Tibial artery (tissue), 4 donors: ENCODE data around the gene CNTNAP2.

Experiments used
- DNase-seq, 2 donors: peaks; one replicate each; pipeline ENCODE4 v3.0.0-alpha.2; 2019
- H3K27ac ChIP-seq, 2 donors: fragments of 200-600 bp; sonication (generic) in 1 of 2; 1 replicate in 1 of 2; 2 replicates in 1 of 2; pipeline ENCODE4 v1.5.1; 2018 to 2019; ENCODE audit warnings: mild to moderate bottlenecking in 1 of 2
- H3K27me3 ChIP-seq, 2 donors: fragments of 200-600 bp; sonication (generic) in 1 of 2; one replicate each; pipeline versions ENCODE4 v1.5.1 to v1.6.0; 2016 to 2019
- H3K36me3 ChIP-seq, 3 donors: fragments of 200-600 bp; sonication (generic) in 2 of 3; one replicate each; pipeline ENCODE4 v1.5.1; 2016 to 2019; ENCODE audit warnings: mild to moderate bottlenecking in 2 of 3
- H3K4me1 ChIP-seq, 4 donors: fragments of 200-600 bp; sonication (generic) in 2 of 4; 1 replicate in 3 of 4; 2 replicates in 1 of 4; pipeline ENCODE4 v1.5.1; 2016 to 2019
- H3K4me3 ChIP-seq, 2 donors: fragments of 200-600 bp; sonication (generic) in 1 of 2; 1 replicate in 1 of 2; 2 replicates in 1 of 2; pipeline ENCODE4 v1.5.1; 2018 to 2019; ENCODE audit warnings: mild to moderate bottlenecking in 2 of 2
- H3K9me3 ChIP-seq, 3 donors: fragments of 200-600 bp; sonication (generic) in 1 of 3; one replicate each; pipeline ENCODE4 v1.5.1; 2016 to 2019
- intact Hi-C: fragments of 100-400 bp; cut with DNase I; formaldehyde crosslinking; loops from one replicate; pipeline ENCODE4 v1.15.0; 2023; ENCODE audit warnings: low total_unique reads
- TF ChIP-seq, protein P1 (sequence below), 2 experiments: fragments of 200-600 bp in 1 of 2; fragments of 450-650 bp in 1 of 2; IDR thresholded peaks; one replicate each; pipeline ENCODE4 v1.5.1; 2017 to 2019; ENCODE audit warnings: antibody characterized with exemption in 2 of 2, mild to moderate bottlenecking in 1 of 2, moderate library complexity in 1 of 2

The CNTNAP2 gene

DNA sequence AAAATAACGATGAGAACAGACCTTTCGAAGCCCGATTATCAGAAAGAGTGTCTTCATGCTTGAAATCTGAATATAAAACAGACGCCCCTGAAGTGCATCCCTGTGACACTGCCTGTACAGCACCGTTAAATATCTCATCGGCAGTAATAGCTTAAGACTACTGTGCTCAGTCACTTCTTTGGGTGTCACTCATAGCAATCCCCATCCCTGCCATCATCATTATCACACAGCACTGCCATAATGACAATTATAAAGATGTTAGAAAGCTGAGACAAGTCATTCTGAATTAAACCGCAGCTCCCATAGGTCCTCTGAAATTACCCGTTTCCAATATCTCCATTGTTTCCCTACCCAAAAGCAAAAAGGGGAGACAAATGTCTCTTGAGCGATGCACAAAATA lies 1906.2 kb downstream of the CNTNAP2 start:
- intact Hi-C loops: no loop called here
- H3K36me3 ChIP-seq: no peaks in the 10 kb centered on the region
- TF ChIP-seq, protein P1, sequence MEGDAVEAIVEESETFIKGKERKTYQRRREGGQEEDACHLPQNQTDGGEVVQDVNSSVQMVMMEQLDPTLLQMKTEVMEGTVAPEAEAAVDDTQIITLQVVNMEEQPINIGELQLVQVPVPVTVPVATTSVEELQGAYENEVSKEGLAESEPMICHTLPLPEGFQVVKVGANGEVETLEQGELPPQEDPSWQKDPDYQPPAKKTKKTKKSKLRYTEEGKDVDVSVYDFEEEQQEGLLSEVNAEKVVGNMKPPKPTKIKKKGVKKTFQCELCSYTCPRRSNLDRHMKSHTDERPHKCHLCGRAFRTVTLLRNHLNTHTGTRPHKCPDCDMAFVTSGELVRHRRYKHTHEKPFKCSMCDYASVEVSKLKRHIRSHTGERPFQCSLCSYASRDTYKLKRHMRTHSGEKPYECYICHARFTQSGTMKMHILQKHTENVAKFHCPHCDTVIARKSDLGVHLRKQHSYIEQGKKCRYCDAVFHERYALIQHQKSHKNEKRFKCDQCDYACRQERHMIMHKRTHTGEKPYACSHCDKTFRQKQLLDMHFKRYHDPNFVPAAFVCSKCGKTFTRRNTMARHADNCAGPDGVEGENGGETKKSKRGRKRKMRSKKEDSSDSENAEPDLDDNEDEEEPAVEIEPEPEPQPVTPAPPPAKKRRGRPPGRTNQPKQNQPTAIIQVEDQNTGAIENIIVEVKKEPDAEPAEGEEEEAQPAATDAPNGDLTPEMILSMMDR (IDR thresholded peaks at IDR 0.05): no peak
- no peaks in the 10 kb centered on the region for H3K4me1 ChIP-seq
- no peak overlapping the region for H3K27ac ChIP-seq
- H3K27me3 ChIP-seq: no peaks in the 10 kb centered on the region
- DNase-seq: no peak
- no peak overlapping the region for H3K4me3 ChIP-seq
- H3K9me3 ChIP-seq: no peaks in the 10 kb centered on the region

DNA sequence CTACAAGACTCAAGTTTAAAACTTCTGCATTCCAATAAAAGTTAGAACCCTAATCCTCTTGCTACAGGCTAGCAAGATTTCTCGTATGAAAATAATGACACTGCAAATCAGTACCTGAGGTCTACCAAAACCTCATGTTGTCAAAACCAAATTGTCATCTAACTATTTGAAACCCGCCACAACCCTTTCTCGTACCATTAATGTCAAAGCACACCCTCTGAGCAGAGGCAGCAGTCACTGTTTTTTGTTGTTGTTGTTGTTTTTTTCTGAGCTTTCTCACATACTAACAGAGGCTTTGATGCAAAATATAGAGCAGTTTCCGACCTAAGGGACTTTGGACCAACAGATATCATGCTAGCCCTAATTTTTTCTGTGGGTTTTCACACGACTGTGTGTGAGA lies 1910.1 kb downstream of the CNTNAP2 start:
- no peaks in the 10 kb centered on the region for H3K27me3 ChIP-seq
- TF ChIP-seq, protein P1 (IDR thresholded peaks at IDR 0.05): no peak
- intact Hi-C loops: no loop called here
- no peak overlapping the region for H3K27ac ChIP-seq
- H3K9me3 ChIP-seq: no peaks in the 10 kb centered on the region
- no peaks in the 10 kb centered on the region for H3K36me3 ChIP-seq
- no peak overlapping the region for H3K4me3 ChIP-seq
- no peaks in the 10 kb centered on the region for H3K4me1 ChIP-seq
- no peak for DNase-seq

DNA sequence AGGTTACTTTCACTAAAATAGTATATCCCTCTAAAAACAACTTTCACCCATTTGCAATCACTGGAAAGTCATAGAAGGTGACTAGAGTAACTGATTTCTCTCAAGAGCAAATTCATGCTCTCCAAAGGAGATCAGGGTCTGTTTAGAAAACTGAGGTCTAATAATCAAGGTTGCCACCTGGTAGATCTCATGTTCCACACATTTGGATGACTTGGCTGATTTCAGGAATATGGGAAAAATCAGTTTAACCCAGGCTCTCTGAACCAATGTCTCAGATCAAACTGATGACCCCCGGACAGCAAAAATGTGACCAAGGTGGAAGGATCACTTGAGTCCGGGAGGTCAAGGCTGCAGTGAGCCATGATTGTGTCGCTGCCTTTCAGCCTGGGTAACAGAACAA lies 1911.6 kb downstream of the CNTNAP2 start:
- intact Hi-C loops: no loop called here
- TF ChIP-seq, protein P1 (IDR thresholded peaks at IDR 0.05): no peak
- H3K4me3 ChIP-seq: no peak overlapping the region
- H3K27ac ChIP-seq: no peak overlapping the region
- DNase-seq: no peak
- H3K36me3 ChIP-seq: no peaks in the 10 kb centered on the region
- H3K27me3 ChIP-seq: no peaks in the 10 kb centered on the region
- H3K9me3 ChIP-seq: no peaks in the 10 kb centered on the region
- no peaks in the 10 kb centered on the region for H3K4me1 ChIP-seq

DNA sequence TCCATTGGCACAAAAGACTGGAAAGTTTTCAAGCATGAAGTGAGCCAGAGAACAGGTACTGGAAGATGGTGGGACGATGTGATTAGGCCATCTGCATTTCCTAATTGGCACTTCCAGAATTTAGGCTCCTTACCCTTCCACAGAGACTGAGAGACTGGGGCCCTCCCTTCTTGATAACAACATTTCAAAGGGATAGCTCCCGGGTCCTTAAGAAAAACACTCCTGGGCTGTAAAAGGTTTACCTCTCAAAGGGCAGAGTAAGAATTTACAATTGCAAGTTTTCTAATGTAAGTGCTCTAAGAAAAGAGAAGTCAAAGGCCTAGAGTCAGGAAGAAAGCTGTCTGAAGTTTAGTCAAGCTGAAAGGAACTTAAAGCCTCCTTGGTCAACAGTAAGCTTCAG lies 1914.4 kb downstream of the CNTNAP2 start:
- H3K27me3 ChIP-seq: no peaks in the 10 kb centered on the region
- no peak overlapping the region for H3K27ac ChIP-seq
- TF ChIP-seq, protein P1 (IDR thresholded peaks at IDR 0.05): no peak
- H3K4me3 ChIP-seq: no peak overlapping the region
- H3K9me3 ChIP-seq: no peaks in the 10 kb centered on the region
- no peaks in the 10 kb centered on the region for H3K36me3 ChIP-seq
- no peaks in the 10 kb centered on the region for H3K4me1 ChIP-seq
- no peak for DNase-seq
- intact Hi-C loops: no loop called here

DNA sequence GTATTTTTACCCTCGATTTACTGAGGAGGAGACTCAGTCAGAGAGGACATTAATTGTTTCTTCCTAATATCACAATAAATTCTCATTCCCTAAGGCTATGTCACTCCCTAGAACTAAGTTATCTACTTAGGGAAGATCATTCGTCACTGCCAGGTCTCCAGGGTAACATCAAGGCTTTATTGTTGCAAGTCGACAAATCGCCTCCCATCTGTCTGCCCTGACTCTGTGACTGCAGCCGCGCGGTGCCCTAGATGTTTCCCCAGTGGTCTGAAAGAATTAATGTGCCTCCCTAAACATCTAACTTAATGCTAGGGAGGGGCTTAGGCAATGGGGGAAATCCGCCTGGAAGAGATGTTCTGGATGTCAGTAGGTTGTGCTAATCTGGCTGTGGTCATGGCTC lies 1915.2 kb downstream of the CNTNAP2 start:
- TF ChIP-seq, protein P1 (IDR thresholded peaks at IDR 0.05): no peak
- DNase-seq: no peak
- H3K27ac ChIP-seq: no peak overlapping the region

DNA sequence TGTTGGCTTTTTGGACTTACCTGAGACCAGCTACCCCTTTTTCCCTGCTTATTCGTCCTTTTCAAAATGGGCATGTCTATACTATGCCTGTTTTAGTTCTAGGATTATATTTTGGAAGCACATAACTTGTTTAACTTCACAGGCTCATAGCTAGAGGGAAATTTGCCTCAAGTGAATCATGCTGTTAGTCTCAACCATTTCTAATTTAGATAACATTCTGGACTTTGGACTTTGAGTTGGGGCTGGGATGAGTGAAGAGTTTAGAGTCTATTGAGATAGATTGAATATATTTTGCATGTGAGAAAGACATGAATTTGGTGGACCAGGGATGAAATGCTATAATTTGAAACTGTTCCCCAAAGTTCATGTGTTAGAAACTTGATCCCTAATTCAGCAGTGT lies 1919.3 kb downstream of the CNTNAP2 start:
- H3K4me1 ChIP-seq: peaks cover 0 to 14% (median 1%) of the 10 kb centered on the region in 4 donors
- no peaks in the 10 kb centered on the region for H3K9me3 ChIP-seq
- no peak overlapping the region for H3K27ac ChIP-seq
- no peaks in the 10 kb centered on the region for H3K36me3 ChIP-seq
- DNase-seq: no peak
- H3K27me3 ChIP-seq: no peaks in the 10 kb centered on the region
- TF ChIP-seq, protein P1 (IDR thresholded peaks at IDR 0.05): no peak
- H3K4me3 ChIP-seq: no peak overlapping the region
- intact Hi-C loops: no loop called here

More for the DNA sequence above, 1915.2 kb downstream of the CNTNAP2 start:
- intact Hi-C loops: no loop called here
- no peaks in the 10 kb centered on the region for H3K4me1 ChIP-seq
- H3K4me3 ChIP-seq: no peak overlapping the region
- no peaks in the 10 kb centered on the region for H3K36me3 ChIP-seq
- no peaks in the 10 kb centered on the region for H3K9me3 ChIP-seq
- H3K27me3 ChIP-seq: no peaks in the 10 kb centered on the region
